Osteocyte (in vitro differentiated cells): ENCODE results near the gene RYR3. TPM values are rescaled to one million over a fixed set of nuclear protein-coding genes. Genes with fewer than 3 reads are reported as not detected.

Source experiments
- DNase-seq: peaks from one replicate; pipeline ENCODE4 v3.0.0; 2021; ENCODE audit warnings: mixed read lengths; ENCODE audit not compliant: unreplicated experiment; ENCODE audit errors: extremely low spot score
- H3K27ac Mint-ChIP-seq: one replicate; pipeline ENCODE4 v1.8.0; 2021; ENCODE audit warnings: mild to moderate bottlenecking, mixed read lengths; ENCODE audit not compliant: unreplicated experiment
- H3K27me3 Mint-ChIP-seq: one replicate; pipeline ENCODE4 v1.8.0; 2021; ENCODE audit warnings: mixed read lengths; ENCODE audit not compliant: unreplicated experiment
- H3K36me3 Mint-ChIP-seq: one replicate; pipeline ENCODE4 v1.8.0; 2021; ENCODE audit warnings: mixed read lengths; ENCODE audit not compliant: unreplicated experiment
- H3K4me1 Mint-ChIP-seq: one replicate; pipeline ENCODE4 v1.8.0; 2021; ENCODE audit warnings: mixed read lengths; ENCODE audit not compliant: unreplicated experiment
- H3K4me3 Mint-ChIP-seq: one replicate; pipeline ENCODE4 v1.8.0; 2021; ENCODE audit warnings: mild to moderate bottlenecking, moderate library complexity, mixed read lengths; ENCODE audit not compliant: unreplicated experiment
- H3K9me3 Mint-ChIP-seq: one replicate; pipeline ENCODE4 v1.8.0; 2021; ENCODE audit warnings: mixed read lengths; ENCODE audit not compliant: unreplicated experiment
- total RNA-seq: library from RNA; stranded (reverse); gene quantifications from 2 replicates; pipeline ENCODE4 v1.2.1, GENCODE V29; 2021
- TF ChIP-seq, protein P1 (sequence below): fragments of 200-600 bp; sonication (generic); IDR thresholded peaks from 2 replicates; pipeline ENCODE4 v1.5.0; 2021; ENCODE audit warnings: antibody characterized with exemption, mild to moderate bottlenecking, moderate library complexity

RYR3 gene
- total RNA-seq, 1 donor from 2014 or later, result not detected

DNA sequence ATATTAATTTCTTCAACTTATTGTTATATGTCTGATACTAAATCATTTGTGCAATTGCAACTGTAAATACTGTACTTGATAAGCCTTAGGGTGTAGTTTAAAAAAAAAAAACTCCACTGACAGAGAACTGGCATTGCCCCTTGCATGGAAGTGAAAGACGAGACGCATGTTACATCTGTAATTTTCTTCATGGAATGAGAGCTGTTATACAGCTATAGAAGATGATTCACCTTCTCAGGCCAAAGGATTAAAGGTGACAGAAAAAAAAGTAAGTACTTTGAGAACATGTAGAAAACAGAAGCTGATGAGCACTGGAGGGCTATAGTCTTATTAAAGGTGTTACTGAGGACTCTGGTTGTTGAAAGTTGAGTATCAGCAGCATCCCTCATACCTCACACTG lies 16.1 kb downstream of the RYR3 start:
- H3K27me3 Mint-ChIP-seq, result peaks cover 81% of the 10 kb centered on the region
- no peaks in the 10 kb centered on the region for H3K36me3 Mint-ChIP-seq
- H3K9me3 Mint-ChIP-seq, result no peaks in the 10 kb centered on the region
- TF ChIP-seq, protein P1, sequence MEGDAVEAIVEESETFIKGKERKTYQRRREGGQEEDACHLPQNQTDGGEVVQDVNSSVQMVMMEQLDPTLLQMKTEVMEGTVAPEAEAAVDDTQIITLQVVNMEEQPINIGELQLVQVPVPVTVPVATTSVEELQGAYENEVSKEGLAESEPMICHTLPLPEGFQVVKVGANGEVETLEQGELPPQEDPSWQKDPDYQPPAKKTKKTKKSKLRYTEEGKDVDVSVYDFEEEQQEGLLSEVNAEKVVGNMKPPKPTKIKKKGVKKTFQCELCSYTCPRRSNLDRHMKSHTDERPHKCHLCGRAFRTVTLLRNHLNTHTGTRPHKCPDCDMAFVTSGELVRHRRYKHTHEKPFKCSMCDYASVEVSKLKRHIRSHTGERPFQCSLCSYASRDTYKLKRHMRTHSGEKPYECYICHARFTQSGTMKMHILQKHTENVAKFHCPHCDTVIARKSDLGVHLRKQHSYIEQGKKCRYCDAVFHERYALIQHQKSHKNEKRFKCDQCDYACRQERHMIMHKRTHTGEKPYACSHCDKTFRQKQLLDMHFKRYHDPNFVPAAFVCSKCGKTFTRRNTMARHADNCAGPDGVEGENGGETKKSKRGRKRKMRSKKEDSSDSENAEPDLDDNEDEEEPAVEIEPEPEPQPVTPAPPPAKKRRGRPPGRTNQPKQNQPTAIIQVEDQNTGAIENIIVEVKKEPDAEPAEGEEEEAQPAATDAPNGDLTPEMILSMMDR, result no peak
- no peak for DNase-seq
- H3K4me3 Mint-ChIP-seq, result no peak overlapping the region
- H3K27ac Mint-ChIP-seq, result no peak overlapping the region
- no peaks in the 10 kb centered on the region for H3K4me1 Mint-ChIP-seq

DNA sequence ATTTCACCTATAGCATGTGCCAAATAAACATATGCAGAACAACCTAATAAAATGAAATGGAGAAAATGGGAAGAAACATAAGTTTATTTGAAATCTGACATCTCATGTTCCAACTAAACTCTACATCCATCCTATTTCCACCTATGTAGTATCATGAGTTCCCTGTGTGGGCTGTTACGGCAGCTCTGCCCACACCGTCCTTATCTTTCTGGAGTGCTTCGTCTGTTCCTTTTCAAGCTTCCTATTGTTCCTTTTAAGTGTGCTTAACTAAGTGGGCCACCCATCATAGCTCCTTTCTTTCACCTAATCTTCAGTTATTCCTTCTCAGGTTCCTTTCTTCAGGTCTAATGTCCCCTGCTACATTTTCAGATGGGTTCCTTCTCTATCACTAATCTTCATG lies 17.3 kb downstream of the RYR3 start:
- no peaks in the 10 kb centered on the region for H3K36me3 Mint-ChIP-seq
- no peaks in the 10 kb centered on the region for H3K4me1 Mint-ChIP-seq
- TF ChIP-seq, protein P1, result no peak
- H3K9me3 Mint-ChIP-seq, result no peaks in the 10 kb centered on the region
- no peak for DNase-seq
- no peak overlapping the region for H3K4me3 Mint-ChIP-seq
- H3K27ac Mint-ChIP-seq, result no peak overlapping the region
- H3K27me3 Mint-ChIP-seq, result peaks cover 86% of the 10 kb centered on the region

DNA sequence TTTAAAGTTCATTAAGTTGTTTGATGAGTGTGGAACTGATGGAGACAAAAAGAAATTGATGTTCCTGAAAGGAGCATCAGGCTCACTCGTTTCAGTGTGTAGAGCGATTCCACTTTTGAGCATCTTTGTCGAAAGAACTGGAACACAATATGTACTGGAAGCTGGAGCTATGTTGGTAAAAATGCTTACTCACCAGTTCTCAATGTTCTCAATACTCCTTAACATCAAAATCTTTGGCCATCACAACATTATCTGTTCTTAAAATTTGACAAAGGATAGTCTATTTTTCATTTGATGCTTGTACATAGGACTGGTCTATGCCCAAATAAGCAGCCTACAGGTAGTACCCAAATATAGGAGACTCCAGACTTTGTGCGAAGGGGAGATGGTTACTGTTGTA lies 18.7 kb downstream of the RYR3 start:
- Mint-ChIP-seq H3K27me3 (peaks cover 90% of the 10 kb centered on the region), H3K4me3 (no peak overlapping the region), H3K27ac (no peak overlapping the region), H3K4me1 (no peaks in the 10 kb centered on the region), H3K9me3 (no peaks in the 10 kb centered on the region), H3K36me3 (no peaks in the 10 kb centered on the region)
- no peak for DNase-seq
- TF ChIP-seq, protein P1, result no peak

DNA sequence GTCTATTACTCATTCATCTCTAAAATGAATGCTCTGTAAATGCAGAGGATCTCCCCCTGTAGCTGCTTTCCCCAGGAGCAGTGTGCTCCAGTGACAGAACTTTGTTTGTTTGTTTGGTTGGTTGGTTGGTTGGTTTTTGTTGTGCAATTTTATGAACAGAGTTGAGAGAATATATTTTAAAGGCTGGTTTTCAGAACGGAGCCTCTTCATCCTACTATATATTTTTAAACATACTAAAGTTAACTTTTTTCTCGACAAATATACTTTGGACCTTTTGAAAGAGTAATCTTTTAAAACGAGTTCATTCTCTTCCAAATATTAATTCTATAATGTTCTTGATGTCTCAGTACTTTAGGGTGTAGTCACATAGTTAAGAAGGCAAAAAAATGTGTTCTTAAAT lies 20.2 kb downstream of the RYR3 start:
- Mint-ChIP-seq H3K27ac (no peak overlapping the region), H3K4me1 (no peaks in the 10 kb centered on the region), H3K27me3 (peaks cover 83% of the 10 kb centered on the region), H3K9me3 (no peaks in the 10 kb centered on the region), H3K36me3 (no peaks in the 10 kb centered on the region), H3K4me3 (no peak overlapping the region)
- TF ChIP-seq, protein P1, result no peak
- DNase-seq, result no peak

DNA sequence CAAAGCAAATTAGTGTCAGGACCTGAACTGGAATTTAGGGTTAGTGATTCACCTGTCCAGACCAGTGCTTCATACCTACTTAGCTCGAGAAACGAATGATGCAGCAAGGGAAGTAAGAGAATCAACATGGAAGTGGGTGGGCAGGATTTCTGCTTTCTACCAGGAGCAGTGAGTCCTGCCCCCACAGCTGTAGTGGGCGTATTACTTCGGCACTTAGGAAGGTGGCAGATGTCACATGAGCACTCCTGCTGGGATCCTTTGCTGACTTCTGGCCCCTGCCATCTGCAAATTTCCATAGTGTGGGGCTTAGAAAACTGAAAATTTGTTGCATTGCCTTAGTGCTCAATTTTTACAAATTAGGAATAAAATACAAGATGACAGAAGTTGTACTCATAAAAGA lies 31.2 kb downstream of the RYR3 start:
- DNase-seq, result no peak
- Mint-ChIP-seq H3K9me3 (peaks cover 3% of the 10 kb centered on the region), H3K4me1 (no peaks in the 10 kb centered on the region), H3K4me3 (no peak overlapping the region), H3K27ac (no peak overlapping the region), H3K36me3 (no peaks in the 10 kb centered on the region), H3K27me3 (peaks cover 24% of the 10 kb centered on the region)
- TF ChIP-seq, protein P1, result no peak
